Spinal cord (tissue), 10 donors: ENCODE results near the gene CCDC148. TPM values are rescaled to one million over a fixed set of nuclear protein-coding genes. Genes with fewer than 3 reads are reported as not detected.
"Not testable (repeated sequence)": the region's sequence is repeated elsewhere in the genome, so short reads cannot be mapped to it uniquely, and the experiment has no call there.

Source experiments
- DNase-seq, 6 donors: peaks; one replicate each; pipeline versions ENCODE4 v3.0.0 to v3.0.0-alpha.2; 2013 to 2015; ENCODE audit warnings: low spot score in 6 of 6, low read depth in 4 of 6
- H3K27ac ChIP-seq: one replicate; pipeline ENCODE4 v1.5.1; 2013; ENCODE audit warnings: low read depth, low read length, control low read depth
- H3K27me3 ChIP-seq: one replicate; pipeline ENCODE4 v1.6.1; 2013; ENCODE audit warnings: low read length; ENCODE audit not compliant: control insufficient read depth, insufficient read depth
- H3K36me3 ChIP-seq: one replicate; pipeline ENCODE4 v1.6.1; 2013; ENCODE audit warnings: low read length; ENCODE audit not compliant: control insufficient read depth, insufficient read depth
- H3K4me1 ChIP-seq: one replicate; pipeline ENCODE4 v1.6.1; 2013; ENCODE audit warnings: low read length; ENCODE audit not compliant: control insufficient read depth, insufficient read depth
- H3K4me3 ChIP-seq: one replicate; pipeline ENCODE4 v1.5.1; 2013; ENCODE audit warnings: low read depth, low read length, control low read depth
- H3K9me3 ChIP-seq: one replicate; pipeline ENCODE4 v1.6.1; 2013; ENCODE audit warnings: low read length; ENCODE audit not compliant: control insufficient read depth, insufficient read depth
- WGBS: methylation state at CpG from one replicate; pipeline ENCODE4 v1.1.5; 2013; ENCODE audit warnings: missing lambda C conversion rate; ENCODE audit not compliant: insufficient coverage; 5-methylcytosine and 5-hydroxymethylcytosine counted together
- polyA plus RNA-seq, 2 donors: library from polyadenylated mRNA; unstranded; fragments of 120-200 nt; gene quantifications; one replicate each; pipeline ENCODE4 v1.2.1, GENCODE V29; 2013; ENCODE audit not compliant: insufficient read length in 2 of 2
- total RNA-seq, 2 donors: library from RNA; depleted of rRNA in 1 of 2; stranded (reverse); fragments of 120-200 nt in 1 of 2; fragments of >200 nt in 1 of 2; gene quantifications; one replicate each; pipeline versions ENCODE4 v1.2.3 to v1.2.4, GENCODE V29; 2013 to 2014
- donor health status: healthy.

The CCDC148 gene
- total and polyA plus RNA-seq, 4 donors, result 3.3 to 11.1 (median 7.3) TPM

- Histone ChIP-seq H3K36me3 (no peaks in the 10 kb centered on the region), H3K9me3 (no peaks in the 10 kb centered on the region), H3K4me1 (no peaks in the 10 kb centered on the region), H3K27ac (no peak overlapping the region), H3K27me3 (no peaks in the 10 kb centered on the region), H3K4me3 (no peak overlapping the region)
- no peak for DNase-seq
- 100% methylated on average over 1 of the region's 3 CpGs for WGBS
Measured at GRCh38 chr2:158486150-158486969, 29.8 kb upstream of the CCDC148 start.

- 81% methylated on average over 6 of the region's 8 CpGs for WGBS
- H3K4me3 ChIP-seq, result no peak overlapping the region
- H3K4me1 ChIP-seq, result no peaks in the 10 kb centered on the region
- no peak overlapping the region for H3K27ac ChIP-seq
- no peaks in the 10 kb centered on the region for H3K36me3 ChIP-seq
- no peaks in the 10 kb centered on the region for H3K27me3 ChIP-seq
- no peak for DNase-seq
- H3K9me3 ChIP-seq, result no peaks in the 10 kb centered on the region
Measured at GRCh38 chr2:158484892-158485556, 28.5 kb upstream of the CCDC148 start.

- DNase-seq, result no peak
- H3K27ac ChIP-seq, result no peak overlapping the region
- no peaks in the 10 kb centered on the region for H3K9me3 ChIP-seq
- no peaks in the 10 kb centered on the region for H3K4me1 ChIP-seq
- no peaks in the 10 kb centered on the region for H3K36me3 ChIP-seq
- no peak overlapping the region for H3K4me3 ChIP-seq
- no peaks in the 10 kb centered on the region for H3K27me3 ChIP-seq
Measured at GRCh38 chr2:158482594-158482993, 26.0 kb upstream of the CCDC148 start.

- H3K4me1 ChIP-seq, result no peaks in the 10 kb centered on the region
- H3K9me3 ChIP-seq, result no peaks in the 10 kb centered on the region
- no peak for DNase-seq
Measured at GRCh38 chr2:158481116-158481515, 24.6 kb upstream of the CCDC148 start.

GRCh38 chr2:158478816-158479215, 22.3 kb upstream of the CCDC148 start:
- Histone ChIP-seq H3K36me3 (no peaks in the 10 kb centered on the region), H3K4me3 (no peak overlapping the region), H3K27ac (no peak overlapping the region), H3K9me3 (no peaks in the 10 kb centered on the region), H3K27me3 (no peaks in the 10 kb centered on the region), H3K4me1 (no peaks in the 10 kb centered on the region)
- no peak for DNase-seq
- no CpG with 5 or more reads among the region's 1 CpG for WGBS

More at GRCh38 chr2:158481116-158481515, 24.6 kb upstream of the CCDC148 start:
- H3K4me3 ChIP-seq, result no peak overlapping the region
- WGBS, result no CpG with 5 or more reads among the region's 1 CpG
- no peaks in the 10 kb centered on the region for H3K36me3 ChIP-seq
- no peak overlapping the region for H3K27ac ChIP-seq
- no peaks in the 10 kb centered on the region for H3K27me3 ChIP-seq

- no peak overlapping the region for H3K27ac ChIP-seq
- no peaks in the 10 kb centered on the region for H3K4me1 ChIP-seq
- DNase-seq, result no peak
- no peaks in the 10 kb centered on the region for H3K36me3 ChIP-seq
- no peaks in the 10 kb centered on the region for H3K27me3 ChIP-seq
- no peaks in the 10 kb centered on the region for H3K9me3 ChIP-seq
- no peak overlapping the region for H3K4me3 ChIP-seq
- WGBS, result no CpG with 5 or more reads among the region's 6 CpGs
Measured at GRCh38 chr2:158478237-158478636, 21.7 kb upstream of the CCDC148 start.

- no peak for DNase-seq
- Histone ChIP-seq H3K4me3 (no peak overlapping the region), H3K36me3 (no peaks in the 10 kb centered on the region), H3K27ac (peak overlapping the region; percentile 12), H3K9me3 (no peaks in the 10 kb centered on the region), H3K4me1 (no peaks in the 10 kb centered on the region), H3K27me3 (no peaks in the 10 kb centered on the region)
- WGBS, result 80% methylated on average over 1 of the region's 3 CpGs
Measured at GRCh38 chr2:158477202-158477601, 20.6 kb upstream of the CCDC148 start.

- WGBS, result no CpG with 5 or more reads among the region's 3 CpGs
Measured at GRCh38 chr2:158474526-158475011, 18.0 kb upstream of the CCDC148 start.

GRCh38 chr2:158473719-158474392, 17.3 kb upstream of the CCDC148 start:
- no peaks in the 10 kb centered on the region for H3K4me1 ChIP-seq
- no peaks in the 10 kb centered on the region for H3K27me3 ChIP-seq
- WGBS, result 53% methylated on average over 5 of the region's 8 CpGs
- H3K36me3 ChIP-seq, result no peaks in the 10 kb centered on the region
- H3K27ac ChIP-seq, result no peak overlapping the region
- no peak overlapping the region for H3K4me3 ChIP-seq
- no peaks in the 10 kb centered on the region for H3K9me3 ChIP-seq
- peak in 1 of 6 donors; percentile 24 for DNase-seq

More at GRCh38 chr2:158474526-158475011, 18.0 kb upstream of the CCDC148 start:
- not testable (repeated sequence) for H3K4me1 ChIP-seq, H3K27me3 ChIP-seq, H3K4me3 ChIP-seq, H3K9me3 ChIP-seq, DNase-seq, H3K36me3 ChIP-seq, H3K27ac ChIP-seq
